Vagina (tissue), 2 donors: ENCODE results near the gene FAM118B. TPM values are rescaled to one million over a fixed set of nuclear protein-coding genes. Genes with fewer than 3 reads are reported as not detected.

ENCODE experiments used
- DNase-seq, 2 donors: peaks; one replicate each; pipeline ENCODE4 v3.0.0-alpha.2; 2017; ENCODE audit errors: extremely low spot score in 2 of 2
- H3K27ac ChIP-seq: fragments of 200-600 bp; sonication (generic); one replicate; pipeline ENCODE4 v1.5.1; 2019
- H3K27me3 ChIP-seq: fragments of 200-600 bp; sonication (generic); one replicate; pipeline ENCODE4 v1.5.1; 2019
- H3K36me3 ChIP-seq, 2 donors: fragments of 200-600 bp; sonication (generic); one replicate each; pipeline ENCODE4 v1.5.1; 2017 to 2019
- H3K4me1 ChIP-seq: fragments of 200-600 bp; sonication (generic); one replicate; pipeline ENCODE4 v1.5.1; 2019
- H3K4me3 ChIP-seq, 2 donors: fragments of 200-600 bp; sonication (generic); 1 replicate in 1 of 2; 2 replicates in 1 of 2; pipeline ENCODE4 v1.5.1; 2016 to 2019
- H3K9me3 ChIP-seq: fragments of 200-600 bp; sonication (generic); one replicate; pipeline ENCODE4 v1.5.1; 2019
- CTCF ChIP-seq, 3 experiments: fragments of 450-650 bp in 2 of 3; fragments of 200-600 bp in 1 of 3; sonication (generic) in 1 of 3; IDR thresholded peaks; one replicate each; pipeline ENCODE4 v1.5.1; 2017 to 2019; ENCODE audit warnings: antibody characterized with exemption in 3 of 3, mild to moderate bottlenecking in 2 of 3, moderate library complexity in 2 of 3
- POLR2A ChIP-seq, 2 donors: fragments of 450-650 bp; IDR thresholded peaks; one replicate each; pipeline ENCODE4 v1.6.1; 2017; ENCODE audit warnings: antibody characterized with exemption in 2 of 2, mild to moderate bottlenecking in 2 of 2, moderate library complexity in 2 of 2
- POLR2AphosphoS5 ChIP-seq, 2 donors: sonication (generic); formaldehyde crosslinking; IDR thresholded peaks; one replicate each; pipeline ENCODE4 v1.9.0; 2017; ENCODE audit warnings: antibody characterized with exemption in 2 of 2, mild to moderate bottlenecking in 2 of 2, low read depth in 1 of 2; ENCODE audit not compliant: insufficient read depth in 1 of 2
- intact Hi-C: fragments of 100-400 bp; cut with DNase I; formaldehyde crosslinking; loops from one replicate; pipeline ENCODE4 v1.15.1; 2023
- total RNA-seq: library from RNA; depleted of rRNA; stranded (reverse); fragments of >200 nt; gene quantifications from one replicate; pipeline ENCODE4 v1.2.3, GENCODE V29; 2016

Gene FAM118B
- total RNA-seq, 1 donor from 2014 or later: 14.7 TPM

- intact Hi-C loops: loop anchor here (10.0 kb wide), 1 partner anchor 54 kb away; the partner anchor contains the start of genes FAM118B and RPUSD4
- Histone ChIP-seq H3K27me3 (no peaks in the 10 kb centered on the region), H3K36me3 (peaks cover 0 to 37% of the 10 kb centered on the region in 2 donors), H3K4me3 (peak within 1 kb of the TSS; percentile 87 to 92), H3K9me3 (no peaks in the 10 kb centered on the region), H3K4me1 (peaks cover 21% of the 10 kb centered on the region), H3K27ac (peak within 1 kb of the TSS; percentile 92)
- peak; percentile 99 for DNase-seq
- TF ChIP-seq POLR2AphosphoS5 (IDR thresholded peaks at IDR 0.05; ENCODE audit: insufficient read depth in 1 of 2, low read depth in 1 of 2) (peak; percentile 96), POLR2A (IDR thresholded peaks at IDR 0.05) (peak in 1 of 2 donors; percentile 70), CTCF (IDR thresholded peaks at IDR 0.05) (no peak)
These were observed 57.4 kb downstream of the FAM118B start, which contains the start of the genes FOXRED1 and SRPRA for GRCh38 chr11:126268708-126269579. FOXRED1 (plus strand) TSS chr11:126269154; CDS start chr11:126269207, 53 bp downstream. SRPRA (minus strand) TSS chr11:126268895; CDS start chr11:126268804, 91 bp downstream.

- Histone ChIP-seq H3K4me3 (no peak overlapping the region), H3K36me3 (peaks cover 0 to 5% of the 10 kb centered on the region in 2 donors), H3K27ac (no peak overlapping the region), H3K9me3 (no peaks in the 10 kb centered on the region), H3K4me1 (peaks cover 10% of the 10 kb centered on the region), H3K27me3 (no peaks in the 10 kb centered on the region)
- no peak for DNase-seq
- intact Hi-C loops: no loop called here
- TF ChIP-seq POLR2A (IDR thresholded peaks at IDR 0.05) (no peak), POLR2AphosphoS5 (IDR thresholded peaks at IDR 0.05; ENCODE audit: insufficient read depth in 1 of 2, low read depth in 1 of 2) (no peak), CTCF (IDR thresholded peaks at IDR 0.05) (no peak)
These were observed 65.7 kb downstream of the FAM118B start for GRCh38 chr11:126277322-126277721.

GRCh38 chr11:126277780-126278179, 66.2 kb downstream of the FAM118B start:
- no peaks in the 10 kb centered on the region for H3K9me3 ChIP-seq
- intact Hi-C loops: no loop called here
- H3K27ac ChIP-seq: no peak overlapping the region
- H3K4me1 ChIP-seq: peaks cover 10% of the 10 kb centered on the region
- TF ChIP-seq CTCF (IDR thresholded peaks at IDR 0.05): no peak
- no peak for TF ChIP-seq POLR2A (IDR thresholded peaks at IDR 0.05)
- no peak for TF ChIP-seq POLR2AphosphoS5 (IDR thresholded peaks at IDR 0.05; ENCODE audit: insufficient read depth in 1 of 2, low read depth in 1 of 2)
- no peak for DNase-seq
- no peak overlapping the region for H3K4me3 ChIP-seq
- no peaks in the 10 kb centered on the region for H3K27me3 ChIP-seq
- peaks cover 0 to 5% of the 10 kb centered on the region in 2 donors for H3K36me3 ChIP-seq

- intact Hi-C loops: no loop called here
- Histone ChIP-seq H3K36me3 (no peaks in the 10 kb centered on the region), H3K4me1 (peaks cover 18% of the 10 kb centered on the region), H3K9me3 (no peaks in the 10 kb centered on the region), H3K4me3 (no peak overlapping the region), H3K27me3 (no peaks in the 10 kb centered on the region), H3K27ac (no peak overlapping the region)
- no peak for DNase-seq
- no peak for TF ChIP-seq POLR2A (IDR thresholded peaks at IDR 0.05)
These were observed 67.6 kb downstream of the FAM118B start for GRCh38 chr11:126279191-126279590.

GRCh38 chr11:126280595-126280994, 69.0 kb downstream of the FAM118B start:
- no peak overlapping the region for H3K27ac ChIP-seq
- no peaks in the 10 kb centered on the region for H3K36me3 ChIP-seq
- DNase-seq: no peak
- no peaks in the 10 kb centered on the region for H3K27me3 ChIP-seq
- TF ChIP-seq CTCF (IDR thresholded peaks at IDR 0.05) (no peak), POLR2AphosphoS5 (IDR thresholded peaks at IDR 0.05; ENCODE audit: insufficient read depth in 1 of 2, low read depth in 1 of 2) (no peak), POLR2A (IDR thresholded peaks at IDR 0.05) (no peak)
- peaks cover 25% of the 10 kb centered on the region for H3K4me1 ChIP-seq
- H3K4me3 ChIP-seq: no peak overlapping the region
- intact Hi-C loops: no loop called here
- no peaks in the 10 kb centered on the region for H3K9me3 ChIP-seq
